Kidney glomerular epithelial cell (primary cell): ENCODE measurements around the gene KDM5B.
A peak's percentile ranks its signal among the peaks of the same experiment; 100 is the strongest.
"Not testable (repeated sequence)": the region's sequence is repeated elsewhere in the genome, so short reads cannot be mapped to it uniquely, and the experiment has no call there.

Experiments used
- DNase-seq: peaks from one replicate; lab custom pipeline; 2025; lab: John Stamatoyannopoulos, UW

The KDM5B gene

GRCh38 chr1:202807926-202808757 lies at the start of gene KDM5B:
Gene KDM5B, minus strand, starts transcription at chr1:202808421. Its CDS starts 116 bp downstream, at chr1:202808305.
- peak; percentile 13 for DNase-seq

DNA sequence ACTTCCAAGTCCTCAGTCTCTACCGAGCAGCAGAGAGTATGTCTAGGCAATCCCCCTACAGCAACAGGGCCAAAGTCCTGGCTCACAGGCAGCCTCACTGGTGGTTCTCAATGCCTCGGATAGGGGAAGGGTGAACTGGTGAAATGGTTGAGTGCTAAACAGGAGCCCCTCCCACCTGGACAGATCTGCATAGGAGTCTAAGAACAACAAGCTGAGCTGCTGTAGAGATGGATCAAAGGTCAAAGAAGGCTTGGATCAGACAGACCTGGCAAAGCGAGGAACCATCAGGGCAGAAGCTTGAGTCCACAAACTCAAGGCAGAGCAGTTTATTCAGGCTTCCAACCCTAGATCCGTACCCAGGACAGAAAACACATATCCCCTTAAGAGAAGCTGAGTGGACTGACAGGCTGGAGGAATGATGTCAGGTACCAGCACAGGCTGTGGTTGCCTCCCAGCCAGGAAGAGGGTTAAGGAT lies 49.0 kb upstream of the KDM5B start:
- no peak for DNase-seq

- DNase-seq = no peak
Observed at GRCh38 chr1:202856014-202856413, 47.8 kb upstream of the KDM5B start.

DNA sequence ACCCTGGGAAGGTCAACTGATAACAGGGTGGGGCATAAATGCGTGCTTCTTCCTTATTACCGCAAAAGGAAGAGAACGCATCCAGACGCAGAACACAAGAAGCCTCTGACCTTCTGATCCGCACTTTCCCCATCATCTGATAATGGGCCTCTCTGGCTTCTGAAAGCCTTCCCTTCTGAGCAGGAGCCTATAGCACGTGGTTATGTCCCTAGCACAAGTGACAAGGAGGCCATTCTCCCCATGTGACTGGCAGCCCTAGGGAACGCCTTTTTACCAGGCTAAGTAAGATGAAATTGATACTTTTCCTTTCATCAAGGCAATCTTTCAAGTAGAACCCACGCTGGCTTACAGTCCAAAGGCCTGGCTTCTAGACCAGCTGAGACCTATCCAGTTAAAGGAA lies 46.6 kb upstream of the KDM5B start:
- no peak for DNase-seq

- DNase-seq = peak; percentile 8
Observed at GRCh38 chr1:202852163-202852904, 44.1 kb upstream of the KDM5B start.

- no peak for DNase-seq
Observed at GRCh38 chr1:202850593-202851362, 42.6 kb upstream of the KDM5B start.

- DNase-seq = no peak
Observed at GRCh38 chr1:202848191-202848542, 39.9 kb upstream of the KDM5B start.

GRCh38 chr1:202844935-202845334 lies 36.7 kb upstream of the KDM5B start:
- no peak for DNase-seq

GRCh38 chr1:202844259-202844658 lies 36.0 kb upstream of the KDM5B start:
- no peak for DNase-seq

DNA sequence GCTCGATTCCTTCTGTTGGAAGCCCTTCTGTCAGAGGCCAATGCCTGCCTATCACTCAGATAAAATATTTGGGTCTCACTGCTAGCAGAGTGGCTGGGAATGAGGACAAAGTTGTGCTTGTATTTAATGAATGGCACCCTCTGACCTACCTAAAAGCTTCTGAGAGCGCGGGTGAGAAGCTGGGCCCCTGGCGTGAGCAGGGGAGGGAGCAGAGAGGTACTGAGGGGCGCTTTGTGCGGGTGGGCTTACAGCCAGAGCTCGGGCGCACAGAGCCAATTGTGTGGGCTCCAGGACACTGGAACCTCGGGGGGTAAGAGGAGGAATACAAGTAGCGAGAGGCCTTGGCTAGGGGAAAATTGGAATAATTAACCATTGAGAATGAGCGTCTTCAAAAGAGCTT lies 34.9 kb upstream of the KDM5B start:
- no peak for DNase-seq

GRCh38 chr1:202837746-202838262 lies 29.6 kb upstream of the KDM5B start:
- no peak for DNase-seq

DNA sequence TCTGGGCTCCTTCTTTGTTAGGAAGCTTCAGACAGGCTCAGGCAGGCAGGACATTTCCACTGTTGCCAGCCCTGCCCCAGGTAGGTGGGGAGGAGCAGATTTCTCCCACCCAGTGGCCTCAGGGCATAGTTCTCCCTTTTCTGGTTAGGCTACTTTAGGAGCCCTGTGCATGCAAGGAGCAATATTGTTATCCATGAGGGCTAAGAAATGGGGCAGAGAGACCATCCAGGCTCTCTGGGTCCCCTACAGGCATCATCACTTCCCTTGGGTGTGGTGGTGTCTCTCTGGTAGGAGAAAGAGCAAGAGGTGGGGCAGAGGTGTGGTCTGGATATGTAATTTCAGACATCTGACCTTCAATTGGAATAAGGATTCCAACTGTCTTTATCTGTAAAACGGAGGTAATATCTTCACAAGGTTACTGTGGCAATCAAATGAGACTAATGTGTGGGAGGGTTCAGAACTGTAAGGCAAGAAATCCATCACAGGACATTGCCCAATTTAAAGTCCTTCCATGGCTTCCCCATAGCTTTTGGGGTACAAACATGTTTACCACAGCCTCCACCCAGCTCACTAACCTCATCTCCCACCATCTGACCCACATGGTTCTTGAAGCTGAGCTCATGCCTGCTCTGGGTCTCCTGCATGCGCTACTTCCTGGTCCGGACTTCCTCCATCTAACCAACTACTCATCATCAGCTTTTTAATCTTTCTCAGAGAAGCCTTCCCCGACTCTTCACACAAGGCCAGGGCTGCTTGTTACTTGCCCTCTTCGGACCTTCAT lies 28.6 kb upstream of the KDM5B start:
- no peak for DNase-seq

DNA sequence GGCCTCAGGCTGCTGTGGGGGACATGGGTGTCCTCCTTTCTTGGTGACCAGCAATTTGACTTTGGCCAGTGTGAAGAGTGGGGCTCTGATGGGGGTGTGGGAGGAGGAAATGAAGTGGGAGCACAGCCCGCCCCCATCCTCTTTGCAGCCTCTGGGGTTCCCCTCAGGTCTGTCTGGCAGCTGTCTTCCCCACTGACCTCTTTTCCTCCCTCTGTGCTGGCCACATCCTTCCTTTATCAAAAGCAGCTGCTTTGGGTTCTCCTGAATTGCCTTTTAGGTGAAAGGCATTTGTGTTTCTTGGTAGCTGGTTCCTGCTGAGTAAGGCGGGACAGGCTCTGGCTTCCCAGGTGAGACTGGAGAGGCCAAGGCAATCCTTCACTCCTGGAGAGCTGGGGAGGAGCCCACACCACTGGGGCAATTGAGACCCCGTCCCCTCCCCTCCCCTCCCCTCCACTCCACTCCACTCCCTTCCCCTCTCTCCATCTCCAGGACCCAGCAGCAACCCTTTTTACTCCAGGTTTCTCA lies 27.4 kb upstream of the KDM5B start:
- no peak for DNase-seq

GRCh38 chr1:202834771-202835547 lies 26.7 kb upstream of the KDM5B start:
- no peak for DNase-seq

GRCh38 chr1:202831906-202832305 lies 23.7 kb upstream of the KDM5B start:
- no peak for DNase-seq

DNA sequence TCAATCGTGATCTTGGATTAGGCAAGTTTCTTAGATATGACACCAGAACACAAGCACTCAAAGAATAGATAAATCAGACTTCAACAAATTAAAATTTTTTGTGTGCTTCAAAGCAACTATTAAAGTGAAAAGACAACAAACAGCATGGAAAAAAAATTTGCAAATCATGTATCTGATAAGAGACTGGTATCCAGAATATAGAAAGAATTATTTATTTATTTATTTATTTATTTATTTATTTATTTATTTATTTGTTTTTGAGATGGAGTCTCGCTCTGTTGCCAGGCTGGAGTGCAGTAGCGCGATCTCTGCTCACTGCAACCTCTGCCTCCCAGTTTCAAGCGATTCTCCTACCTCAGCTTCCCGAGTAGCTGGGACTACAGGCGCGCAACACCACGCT lies 21.0 kb upstream of the KDM5B start:
- DNase-seq = not testable (repeated sequence)

DNA sequence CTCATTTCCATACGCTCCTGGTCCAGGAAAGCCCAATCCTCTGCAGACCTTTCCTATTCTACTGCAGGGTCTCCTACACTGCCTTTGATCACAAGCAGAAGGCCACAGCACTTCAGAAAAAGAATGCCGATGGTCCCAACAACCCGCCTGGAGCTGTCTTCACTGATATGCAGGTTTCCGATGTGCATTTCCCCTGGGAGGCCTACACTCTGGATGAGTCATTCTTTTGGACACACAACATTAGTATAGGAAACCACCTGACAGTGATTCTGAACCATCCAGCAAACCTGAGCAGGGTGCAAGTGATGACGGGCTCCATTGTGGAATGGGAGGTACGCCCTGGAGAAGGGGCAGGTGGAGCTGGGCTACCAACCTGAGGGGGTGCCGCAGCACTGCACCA lies 17.5 kb upstream of the KDM5B start:
- no peak for DNase-seq

DNA sequence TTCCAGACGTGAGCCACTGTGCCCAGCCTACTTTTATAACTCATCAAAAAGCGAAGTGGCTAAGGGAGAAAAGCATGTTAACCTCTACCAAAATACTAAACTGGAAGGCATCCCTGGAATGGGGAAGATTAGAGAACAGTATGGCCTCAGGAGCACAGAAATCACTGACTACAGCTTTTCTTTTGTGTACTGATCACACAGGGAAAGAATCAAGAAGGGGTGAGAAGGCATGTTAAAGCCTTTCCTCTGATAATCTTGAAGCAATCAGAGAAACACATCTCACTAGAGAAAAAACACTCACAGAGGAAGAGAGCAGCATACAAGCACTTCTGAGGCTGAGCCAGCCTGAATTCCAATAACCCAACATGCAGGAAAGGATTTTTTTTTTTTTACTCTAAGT lies 13.2 kb upstream of the KDM5B start:
- DNase-seq = no peak

DNA sequence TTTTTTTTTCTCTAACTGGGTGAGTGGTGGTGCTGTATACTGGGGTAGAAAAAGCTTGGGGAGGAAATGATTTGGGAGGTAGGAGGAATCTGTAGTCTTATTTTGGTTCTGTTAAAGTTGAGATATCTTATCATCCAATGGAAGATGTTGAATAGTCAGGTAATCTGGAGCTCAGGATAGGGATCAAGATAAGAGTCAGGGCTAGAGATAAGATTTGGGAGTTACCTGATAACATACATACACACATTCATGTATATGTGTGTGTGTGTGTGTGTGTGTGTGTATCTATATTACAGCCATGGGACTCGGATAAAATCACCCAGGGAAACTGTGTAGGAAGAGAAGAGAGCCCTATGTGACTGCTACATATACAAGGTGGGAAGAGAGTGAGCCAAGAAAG lies 10.6 kb upstream of the KDM5B start:
- no peak for DNase-seq

- DNase-seq = no peak
Observed at GRCh38 chr1:202815120-202815519, 6.9 kb upstream of the KDM5B start.
